Thyroid gland (tissue), 4 donors: ENCODE measurements around the gene ZNF846. TPM values are rescaled to one million over a fixed set of nuclear protein-coding genes. Genes with fewer than 3 reads are reported as not detected.
"Not testable (repeated sequence)": the region's sequence is repeated elsewhere in the genome, so short reads cannot be mapped to it uniquely, and the experiment has no call there.

ENCODE experiments used
- DNase-seq, 2 donors: peaks; one replicate each; pipeline ENCODE4 v3.0.0-alpha.2; 2019
- H3K27ac ChIP-seq, 3 donors: fragments of 200-600 bp; sonication (generic); 1 replicate in 2 of 3; 2 replicates in 1 of 3; pipeline ENCODE4 v1.5.1; 2016 to 2019; ENCODE audit warnings: mild to moderate bottlenecking in 1 of 3, moderate library complexity in 1 of 3
- H3K27me3 ChIP-seq: fragments of 200-600 bp; sonication (generic); one replicate; pipeline ENCODE4 v1.5.1; 2019
- H3K36me3 ChIP-seq, 2 donors: fragments of 200-600 bp; sonication (generic); one replicate each; pipeline ENCODE4 v1.5.1; 2016 to 2019
- H3K4me1 ChIP-seq, 2 donors: fragments of 200-600 bp; sonication (generic); one replicate each; pipeline ENCODE4 v1.5.1; 2017 to 2019
- H3K4me3 ChIP-seq, 3 donors: fragments of 200-600 bp; sonication (generic); replicated peaks in 1 of 3; 1 replicate in 2 of 3; 2 replicates in 1 of 3; pipeline ENCODE4 v1.5.1; 2016; ENCODE audit warnings: mild to moderate bottlenecking in 1 of 3
- H3K9me3 ChIP-seq: fragments of 200-600 bp; sonication (generic); one replicate; pipeline ENCODE4 v1.5.1; 2017
- POLR2A ChIP-seq, 2 donors: fragments of 450-650 bp; IDR thresholded peaks; one replicate each; pipeline ENCODE4 v1.6.1; 2017; ENCODE audit warnings: antibody characterized with exemption in 2 of 2, mild to moderate bottlenecking in 2 of 2, moderate library complexity in 1 of 2
- WGBS, 2 donors: methylation state at CpG; one replicate each; pipeline ENCODE4 v1.1.5; 2017; 5-methylcytosine and 5-hydroxymethylcytosine counted together
- intact Hi-C: fragments of 100-400 bp; cut with DNase I; formaldehyde crosslinking; loops from one replicate; pipeline ENCODE4 v1.15.1; 2023
- total RNA-seq, 4 donors: library from RNA; depleted of rRNA; stranded (reverse); fragments of >200 nt; gene quantifications; one replicate each; pipeline ENCODE4 v1.2.3, GENCODE V29; 2016
- TF ChIP-seq, protein P1 (sequence below), 6 experiments: fragments of 200-600 bp in 3 of 6; fragments of 450-650 bp in 3 of 6; sonication (generic) in 3 of 6; IDR thresholded peaks; one replicate each; pipeline ENCODE4 v1.5.1; 2016 to 2019; ENCODE audit warnings: antibody characterized with exemption in 6 of 6, mild to moderate bottlenecking in 2 of 6, inconsistent platforms in 1 of 6, moderate library complexity in 1 of 6

The ZNF846 gene
- total RNA-seq, 4 donors from 2014 or later = 12.1 to 24.4 (median 19.3) TPM

GRCh38 chr19:9789066-9789465 is 20.5 kb upstream of the ZNF846 start:
- DNase-seq = no peak
- Histone ChIP-seq H3K4me1 (peaks cover 9 to 19% of the 10 kb centered on the region in 2 donors), H3K27me3 (no peaks in the 10 kb centered on the region), H3K36me3 (no peaks in the 10 kb centered on the region), H3K27ac (no peak overlapping the region), H3K4me3 (no peak overlapping the region), H3K9me3 (no peaks in the 10 kb centered on the region)
- WGBS, 2 donors = 71 to 76% methylated on average over 11 of the region's 11 CpGs
- no peak for TF ChIP-seq POLR2A (IDR thresholded peaks at IDR 0.05)
- TF ChIP-seq, protein P1, sequence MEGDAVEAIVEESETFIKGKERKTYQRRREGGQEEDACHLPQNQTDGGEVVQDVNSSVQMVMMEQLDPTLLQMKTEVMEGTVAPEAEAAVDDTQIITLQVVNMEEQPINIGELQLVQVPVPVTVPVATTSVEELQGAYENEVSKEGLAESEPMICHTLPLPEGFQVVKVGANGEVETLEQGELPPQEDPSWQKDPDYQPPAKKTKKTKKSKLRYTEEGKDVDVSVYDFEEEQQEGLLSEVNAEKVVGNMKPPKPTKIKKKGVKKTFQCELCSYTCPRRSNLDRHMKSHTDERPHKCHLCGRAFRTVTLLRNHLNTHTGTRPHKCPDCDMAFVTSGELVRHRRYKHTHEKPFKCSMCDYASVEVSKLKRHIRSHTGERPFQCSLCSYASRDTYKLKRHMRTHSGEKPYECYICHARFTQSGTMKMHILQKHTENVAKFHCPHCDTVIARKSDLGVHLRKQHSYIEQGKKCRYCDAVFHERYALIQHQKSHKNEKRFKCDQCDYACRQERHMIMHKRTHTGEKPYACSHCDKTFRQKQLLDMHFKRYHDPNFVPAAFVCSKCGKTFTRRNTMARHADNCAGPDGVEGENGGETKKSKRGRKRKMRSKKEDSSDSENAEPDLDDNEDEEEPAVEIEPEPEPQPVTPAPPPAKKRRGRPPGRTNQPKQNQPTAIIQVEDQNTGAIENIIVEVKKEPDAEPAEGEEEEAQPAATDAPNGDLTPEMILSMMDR (IDR thresholded peaks at IDR 0.05) = no peak
- intact Hi-C loops = no loop called here

- H3K9me3 ChIP-seq, DNase-seq, H3K4me3 ChIP-seq, H3K27me3 ChIP-seq, intact Hi-C loops, H3K36me3 ChIP-seq, H3K27ac ChIP-seq: not testable (repeated sequence)
- WGBS, 2 donors = 87 to 93% methylated on average over 13 of the region's 13 CpGs
- peaks cover 9 to 19% of the 10 kb centered on the region in 2 donors for H3K4me1 ChIP-seq
These were observed 20.1 kb upstream of the ZNF846 start for GRCh38 chr19:9788604-9789003.

DNA sequence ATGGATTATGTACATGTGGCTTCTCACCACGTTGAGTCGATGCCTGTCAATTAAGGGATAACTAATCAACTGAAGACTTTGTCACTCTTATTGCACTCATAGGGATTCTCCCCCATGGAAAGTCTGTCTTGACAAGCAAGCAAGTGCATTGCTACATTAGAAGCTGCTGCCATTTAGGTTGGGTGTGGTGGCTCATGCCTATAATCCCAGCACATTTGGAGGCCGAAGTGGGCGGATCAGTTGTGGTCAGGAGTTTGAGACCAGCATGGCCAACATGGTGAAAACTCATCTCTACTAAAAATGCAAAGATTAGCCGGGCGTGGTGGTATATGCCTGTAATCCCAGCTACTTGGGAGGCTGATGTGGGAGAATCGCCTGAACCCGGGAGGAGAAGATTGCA is 18.3 kb upstream of the ZNF846 start:
- intact Hi-C loops = no loop called here
- no peak for TF ChIP-seq POLR2A (IDR thresholded peaks at IDR 0.05)
- TF ChIP-seq, protein P1 (IDR thresholded peaks at IDR 0.05) = no peak
- Histone ChIP-seq H3K4me3 (no peak overlapping the region), H3K27ac (no peak overlapping the region), H3K4me1 (peaks cover 9 to 16% of the 10 kb centered on the region in 2 donors), H3K27me3 (no peaks in the 10 kb centered on the region), H3K36me3 (no peaks in the 10 kb centered on the region), H3K9me3 (no peaks in the 10 kb centered on the region)
- DNase-seq = no peak
- 93 to 99% methylated on average over 8 of the region's 8 CpGs for WGBS, 2 donors

DNA sequence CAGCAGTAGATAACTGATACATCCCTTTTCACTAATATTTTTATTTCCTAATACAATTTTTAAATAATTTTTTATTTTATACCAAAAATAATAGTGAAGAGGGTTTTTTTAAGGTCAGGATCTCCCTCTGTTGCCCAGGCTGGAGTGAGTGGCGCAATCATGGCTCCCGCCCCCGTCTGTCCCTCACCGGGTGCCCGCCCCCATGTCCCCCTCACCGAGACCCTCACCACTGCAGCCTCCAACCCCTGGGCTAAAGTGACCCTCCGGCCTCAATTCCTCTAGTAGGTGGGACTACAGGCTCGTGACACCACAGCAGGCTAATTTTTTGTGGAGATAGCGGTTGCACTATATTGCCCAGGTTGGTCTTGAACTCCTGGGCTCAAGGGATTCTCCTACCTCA is 17.8 kb upstream of the ZNF846 start:
- no peaks in the 10 kb centered on the region for H3K27me3 ChIP-seq
- no peaks in the 10 kb centered on the region for H3K9me3 ChIP-seq
- peak overlapping the region in 1 of 3 donors; percentile 53 for H3K4me3 ChIP-seq
- no peak for TF ChIP-seq POLR2A (IDR thresholded peaks at IDR 0.05)
- TF ChIP-seq, protein P1 (IDR thresholded peaks at IDR 0.05) = no peak
- intact Hi-C loops = no loop called here
- peaks cover 7 to 16% of the 10 kb centered on the region in 2 donors for H3K4me1 ChIP-seq
- no peaks in the 10 kb centered on the region for H3K36me3 ChIP-seq
- DNase-seq = no peak
- 27 to 47% methylated on average over 7 to 9 of the region's 9 CpGs for WGBS, 2 donors
- peak overlapping the region; percentile 96 to 99 (median 98) for H3K27ac ChIP-seq

DNA sequence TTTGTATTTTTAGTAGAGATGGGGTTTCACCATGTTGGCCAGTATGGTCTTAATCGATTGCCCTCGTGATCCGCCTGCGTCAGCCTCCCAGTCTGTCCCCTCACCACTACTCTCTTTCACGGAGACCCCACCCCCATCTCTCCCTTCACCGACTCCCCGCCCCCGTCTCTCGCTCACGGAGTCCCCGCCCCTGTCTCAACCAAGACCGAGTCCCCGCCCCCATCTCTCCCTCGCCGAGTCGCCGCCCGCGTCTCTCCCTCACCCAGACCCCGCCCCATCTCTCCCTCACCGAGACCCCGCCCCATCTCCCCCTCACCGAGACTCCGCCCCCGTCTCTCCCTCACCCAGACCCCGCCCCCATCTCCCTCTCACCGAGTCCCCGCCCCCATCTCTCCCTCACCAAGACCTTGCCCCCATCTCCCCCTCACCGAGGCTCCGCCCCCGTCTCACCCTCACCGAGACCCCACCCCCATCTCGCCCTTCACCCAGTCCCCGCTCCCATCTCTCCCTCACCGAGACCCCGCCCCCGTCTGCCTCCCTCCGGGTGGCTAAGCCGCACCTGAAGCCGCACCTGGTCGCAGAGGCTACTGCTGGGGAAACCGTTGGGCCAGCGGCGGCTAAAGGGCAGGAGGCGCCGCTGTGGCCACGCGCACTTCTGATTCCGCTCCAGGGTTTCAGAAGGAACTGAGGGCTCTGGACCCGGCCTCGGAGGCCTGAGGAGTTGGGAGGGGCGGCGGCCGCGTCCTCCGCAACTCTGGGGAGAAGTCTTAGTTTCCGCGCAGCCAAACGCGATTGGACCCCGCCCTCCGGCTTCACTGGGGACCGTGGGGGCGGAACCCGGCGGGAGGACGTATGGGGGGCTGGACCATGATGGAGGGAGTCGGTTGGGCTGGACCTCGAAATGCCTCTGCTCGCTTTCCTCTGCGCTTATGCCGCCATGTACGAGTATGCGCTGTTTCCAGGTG is 17.1 kb upstream of the ZNF846 start:
- WGBS, 2 donors = 2 to 3% methylated on average over 34 to 43 of the region's 74 CpGs
- Histone ChIP-seq H3K27ac (peak overlapping the region; percentile 96 to 99 (median 98)), H3K36me3 (no peaks in the 10 kb centered on the region), H3K4me3 (peak overlapping the region; percentile 41 to 99 (median 53)), H3K4me1 (peaks cover 4 to 9% of the 10 kb centered on the region in 2 donors), H3K9me3 (no peaks in the 10 kb centered on the region), H3K27me3 (no peaks in the 10 kb centered on the region)
- peak; percentile 60 to 93 for TF ChIP-seq POLR2A (IDR thresholded peaks at IDR 0.05)
- TF ChIP-seq, protein P1 (IDR thresholded peaks at IDR 0.05) = no peak
- intact Hi-C loops = no loop called here
- peak; percentile 99 for DNase-seq

- DNase-seq, intact Hi-C loops, H3K4me3 ChIP-seq, H3K27me3 ChIP-seq, H3K9me3 ChIP-seq, H3K36me3 ChIP-seq, H3K4me1 ChIP-seq, H3K27ac ChIP-seq: not testable (repeated sequence)
- 88 to 91% methylated on average over 6 of the region's 6 CpGs for WGBS, 2 donors
These were observed 15.6 kb upstream of the ZNF846 start for GRCh38 chr19:9784163-9784496.
